HG03025 (cell line): ENCODE results near the gene RAPGEF5.

ENCODE experiments used
- ATAC-seq: cut with Tn5 transposase; IDR thresholded peaks from one replicate; pipeline ENCODE4 v1.9.1; 2021; ENCODE audit warnings: mild to moderate bottlenecking, moderate library complexity; ENCODE audit not compliant: unreplicated experiment, low FRiP score

RAPGEF5 gene

DNA sequence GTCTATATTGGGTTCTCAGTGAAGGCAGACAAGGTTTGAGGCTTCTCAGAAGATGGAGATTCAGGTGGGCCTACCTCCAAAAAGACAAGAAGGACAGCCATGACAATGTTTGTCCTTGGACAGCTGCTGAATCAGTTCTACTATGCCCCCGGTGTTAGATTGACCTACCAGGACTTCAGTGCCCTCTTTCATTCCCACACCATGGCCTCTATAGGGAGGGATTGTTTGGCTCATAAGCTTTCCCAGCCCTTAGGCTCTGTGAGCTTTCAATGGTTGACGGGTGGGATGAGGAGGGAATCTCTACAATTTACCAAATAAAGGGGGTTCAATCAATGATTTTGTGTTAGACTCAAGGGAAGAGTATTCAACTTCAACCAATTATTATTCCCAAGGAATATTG, 23.4 kb upstream of the RAPGEF5 start:
- no peak for ATAC-seq

DNA sequence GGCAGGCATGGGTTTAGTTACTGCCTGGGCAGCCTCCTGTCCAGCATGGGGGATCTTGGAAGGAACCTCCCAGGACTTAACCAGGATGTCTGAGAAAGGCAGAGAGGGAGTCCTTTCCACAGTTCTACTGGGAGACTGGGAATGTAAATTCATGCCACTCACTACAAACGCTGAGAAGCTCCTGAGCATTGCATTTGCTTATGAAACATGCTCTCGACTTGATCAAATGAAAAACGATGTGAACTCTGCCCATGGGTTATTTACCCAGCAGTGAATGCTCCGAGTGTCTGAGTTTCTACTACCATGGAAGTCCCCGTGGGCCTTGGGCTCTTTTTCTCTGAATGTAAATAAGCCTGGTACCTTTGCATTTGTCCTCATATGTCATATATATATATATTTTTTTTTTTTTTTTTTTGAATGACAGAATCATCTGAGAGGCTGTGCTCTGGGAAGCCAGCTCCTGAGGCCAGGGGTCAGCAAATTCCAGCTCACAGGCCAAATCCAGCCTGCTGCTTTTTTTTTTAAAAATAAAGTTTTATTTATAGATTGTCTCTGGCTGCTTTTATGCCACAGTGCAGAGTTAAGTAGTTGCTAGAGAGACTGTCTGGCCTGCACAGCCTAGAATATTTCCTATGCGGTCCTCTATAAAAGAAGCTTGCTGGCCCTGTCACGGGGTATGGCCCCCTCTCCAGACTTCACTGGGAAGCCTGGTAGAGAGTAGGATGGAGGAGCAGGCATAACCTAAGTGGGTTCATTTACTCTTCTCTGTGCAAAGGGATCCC, 21.4 kb upstream of the RAPGEF5 start:
- no peak for ATAC-seq

DNA sequence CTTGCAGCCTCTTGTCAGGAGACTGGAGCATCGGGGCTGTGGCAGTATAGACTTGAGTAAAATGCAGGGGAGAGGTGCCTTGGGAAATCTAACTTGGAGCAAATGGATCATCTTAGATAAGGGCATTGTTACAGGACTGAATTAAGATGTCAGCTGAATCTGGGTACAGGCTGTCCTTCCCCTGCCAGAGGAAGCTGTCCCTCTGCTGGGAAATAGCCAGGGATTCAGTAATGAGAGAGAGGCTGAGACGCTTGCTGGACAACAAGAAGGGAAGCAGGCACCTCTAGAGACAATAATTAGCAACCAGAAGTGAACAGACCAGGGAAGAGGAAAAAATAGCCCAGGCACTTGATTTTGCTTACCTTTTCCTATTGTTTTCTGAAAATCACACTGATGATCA, 20.7 kb upstream of the RAPGEF5 start:
- ATAC-seq, result no peak

DNA sequence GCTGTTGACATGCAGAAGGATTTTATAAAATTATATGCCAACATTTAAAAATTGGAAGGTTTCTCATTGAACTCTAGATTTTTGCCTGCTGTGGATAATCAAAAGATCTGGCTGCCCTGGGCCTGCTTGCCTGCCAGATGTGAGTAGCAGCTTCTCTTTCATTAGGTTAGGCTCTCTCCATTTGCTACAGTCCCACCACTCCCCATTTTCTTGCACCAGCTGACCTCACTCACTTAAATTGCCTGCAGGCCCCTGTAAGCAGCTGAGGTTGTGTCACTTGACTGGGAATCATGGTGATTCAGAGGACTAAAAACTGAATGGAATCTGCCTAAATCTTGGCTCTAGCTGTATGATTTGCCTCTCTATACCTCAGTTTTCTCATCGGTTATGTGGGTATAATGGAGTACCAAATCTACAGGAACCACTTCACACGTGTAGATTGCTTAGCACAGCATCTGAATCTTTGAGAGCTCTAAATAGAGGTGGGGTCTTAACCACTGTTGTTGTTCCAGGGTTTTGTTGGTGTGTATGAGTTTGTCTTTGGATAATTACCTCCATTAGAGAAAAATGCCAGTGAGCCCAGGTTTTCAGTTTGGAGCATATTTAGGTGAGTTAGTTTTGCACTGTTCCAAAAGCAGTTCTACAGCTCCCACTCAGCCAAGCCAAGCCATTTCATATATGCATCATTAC, 18.6 kb upstream of the RAPGEF5 start:
- ATAC-seq, result no peak

DNA sequence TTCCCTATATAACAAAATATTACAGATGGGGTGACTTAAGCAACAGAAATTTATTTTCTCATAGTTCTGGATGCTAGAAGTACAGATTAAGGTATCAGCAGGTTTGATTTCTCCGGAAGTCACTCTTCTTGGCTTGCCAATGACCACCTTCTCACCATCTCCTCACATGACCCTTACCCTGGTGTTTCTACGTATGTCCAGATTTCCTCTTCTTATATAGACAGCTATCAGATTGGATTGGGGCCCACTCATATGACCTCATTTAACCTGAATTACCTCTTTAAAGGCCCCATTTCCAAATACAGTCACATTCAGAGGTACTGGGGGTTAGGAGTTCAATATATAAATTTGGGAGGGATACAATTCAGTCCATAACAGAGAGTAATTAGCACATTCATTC, 17.0 kb upstream of the RAPGEF5 start:
- ATAC-seq, result no peak

DNA sequence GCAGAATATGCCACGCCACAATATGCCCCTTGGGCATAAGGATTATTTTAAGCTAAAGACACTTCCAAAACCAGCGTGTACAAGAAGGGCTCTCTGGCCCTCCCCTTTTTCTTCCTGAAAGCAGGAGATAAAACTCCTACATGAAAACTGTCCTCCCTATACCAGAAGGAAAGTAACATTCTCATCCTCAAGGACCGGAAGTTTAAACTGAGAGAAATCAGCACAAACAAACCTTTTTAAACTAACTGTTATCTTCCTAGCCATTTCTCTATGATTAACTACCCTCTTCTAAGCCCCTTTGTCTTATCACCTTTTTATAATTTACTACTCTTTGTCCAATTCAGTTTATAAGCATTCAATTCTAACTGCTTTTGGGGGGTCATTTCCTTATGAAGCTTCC, 16.4 kb upstream of the RAPGEF5 start:
- ATAC-seq, result no peak

DNA sequence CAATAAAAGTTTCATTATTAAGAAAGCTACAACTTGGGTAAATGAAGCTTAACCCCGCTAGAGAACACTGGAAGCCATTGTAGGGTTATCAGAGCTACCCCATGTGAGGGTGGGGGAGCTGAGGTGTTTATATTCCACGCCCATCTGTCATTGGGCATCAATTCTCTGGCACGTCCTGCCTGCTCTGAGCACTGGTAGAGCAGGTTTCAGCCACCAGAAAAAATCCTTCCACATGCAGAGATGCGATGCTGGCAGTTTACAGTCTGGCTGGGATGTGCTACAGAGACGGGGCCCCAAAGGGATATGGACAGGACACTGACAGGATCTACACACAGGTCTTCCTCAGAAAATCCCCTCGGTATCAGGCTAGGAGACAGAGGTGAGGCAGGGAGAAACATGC, 15.9 kb upstream of the RAPGEF5 start:
- ATAC-seq, result no peak

DNA sequence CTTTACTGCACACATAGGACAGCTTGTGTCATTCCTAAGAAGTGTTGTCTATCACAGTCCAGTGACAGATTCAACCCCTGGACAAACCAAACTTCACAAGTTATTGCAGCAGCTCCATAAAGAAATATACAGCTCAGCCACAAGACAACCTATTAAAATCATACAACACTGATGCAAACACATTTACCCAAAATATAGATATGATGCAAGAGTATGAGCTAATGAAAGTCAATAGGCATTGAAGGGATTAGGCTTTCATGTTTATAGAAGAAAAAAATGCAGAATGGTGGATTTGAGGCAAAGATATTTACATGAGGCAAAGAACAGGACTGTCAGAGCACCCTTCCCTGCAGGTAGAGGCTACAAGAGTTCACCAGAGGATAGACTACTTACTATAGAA, 14.9 kb upstream of the RAPGEF5 start:
- ATAC-seq, result no peak

DNA sequence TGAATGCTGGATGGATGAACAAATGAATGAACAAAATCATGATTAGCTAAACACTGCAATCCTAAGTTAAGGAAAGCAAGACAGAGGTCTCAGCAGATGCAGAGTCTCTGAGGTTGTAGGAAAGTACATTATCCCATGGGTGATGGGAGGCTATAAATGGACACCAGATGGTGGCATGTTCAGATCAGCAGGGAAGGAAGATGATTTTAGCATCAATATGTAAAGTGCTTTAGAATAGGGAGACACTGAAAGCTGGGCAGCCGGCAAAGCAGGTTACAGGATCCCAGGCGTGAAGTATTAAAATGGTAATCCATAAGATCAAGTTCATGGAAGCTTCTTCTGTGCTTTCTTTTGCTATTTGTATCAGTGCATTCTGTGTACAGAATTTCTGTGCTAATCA, 7.9 kb upstream of the RAPGEF5 start:
- ATAC-seq, result no peak

DNA sequence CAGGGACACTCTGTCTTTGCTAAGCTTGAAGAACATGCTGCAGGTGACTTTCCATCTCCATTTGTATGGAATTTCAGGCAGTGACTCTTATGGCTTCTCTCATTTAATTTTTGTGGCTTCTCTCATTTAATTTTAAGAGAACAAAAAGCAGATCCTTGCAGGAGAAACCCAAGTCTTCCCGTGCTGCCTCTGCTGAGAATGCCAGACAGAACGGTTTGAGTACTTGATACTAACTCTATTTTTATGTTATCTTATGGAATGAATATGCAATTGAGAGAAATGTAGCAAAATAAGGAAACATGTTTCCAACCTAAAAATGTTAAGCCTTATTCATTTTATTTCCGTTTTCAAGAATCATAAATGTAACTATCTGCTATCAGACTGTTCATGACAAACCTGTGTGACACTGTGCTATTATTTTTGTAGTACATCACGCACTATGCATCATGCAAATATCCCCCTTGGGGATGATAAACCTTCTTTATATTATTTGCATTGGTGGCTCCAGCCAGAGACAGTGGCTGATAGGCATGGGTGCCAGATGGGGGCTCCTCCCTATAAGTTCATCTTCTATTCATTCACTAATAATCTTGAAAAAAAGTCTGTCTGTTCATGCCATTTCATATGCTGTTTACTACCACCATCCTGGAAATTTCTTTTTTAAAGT, 6.9 kb upstream of the RAPGEF5 start:
- no peak for ATAC-seq

DNA sequence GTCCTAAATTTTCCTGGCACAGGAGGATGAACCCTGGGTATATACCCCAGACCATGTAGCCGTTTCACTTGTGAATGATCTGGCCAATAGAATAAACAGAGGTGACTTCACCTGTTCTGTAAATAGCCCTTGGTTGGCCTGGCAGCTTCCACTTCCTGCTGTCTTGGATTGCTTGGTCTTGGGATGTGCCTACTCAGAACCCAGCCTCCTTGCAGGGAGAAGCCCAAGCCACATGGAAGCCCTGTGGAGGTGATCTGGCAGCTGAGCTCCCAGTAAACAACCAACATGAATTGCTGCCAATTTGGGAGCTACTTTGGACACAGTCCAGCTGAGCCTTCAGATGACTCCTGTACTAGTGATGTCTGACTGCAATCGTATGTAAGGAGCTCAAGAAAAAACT, 4.8 kb upstream of the RAPGEF5 start:
- ATAC-seq, result no peak

DNA sequence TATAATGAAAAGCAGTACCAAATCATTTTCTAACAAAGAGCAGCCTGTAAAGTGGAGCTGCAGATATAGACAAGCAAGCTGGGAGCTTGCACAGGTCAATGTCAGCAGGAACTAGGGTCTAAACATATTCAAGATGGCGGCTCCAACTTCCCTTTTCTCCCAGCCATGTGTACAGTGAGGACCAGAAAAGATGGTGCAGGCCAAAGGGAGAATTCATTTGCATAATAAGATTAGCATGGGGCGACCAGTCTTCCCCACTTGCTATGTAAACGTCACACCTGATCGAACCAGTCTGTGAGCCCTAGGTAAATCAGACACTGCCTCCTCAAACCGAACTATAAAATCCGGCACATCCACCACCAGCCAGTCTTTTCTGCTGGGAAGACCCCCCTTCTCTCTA, 4.4 kb upstream of the RAPGEF5 start:
- ATAC-seq, result no peak

DNA sequence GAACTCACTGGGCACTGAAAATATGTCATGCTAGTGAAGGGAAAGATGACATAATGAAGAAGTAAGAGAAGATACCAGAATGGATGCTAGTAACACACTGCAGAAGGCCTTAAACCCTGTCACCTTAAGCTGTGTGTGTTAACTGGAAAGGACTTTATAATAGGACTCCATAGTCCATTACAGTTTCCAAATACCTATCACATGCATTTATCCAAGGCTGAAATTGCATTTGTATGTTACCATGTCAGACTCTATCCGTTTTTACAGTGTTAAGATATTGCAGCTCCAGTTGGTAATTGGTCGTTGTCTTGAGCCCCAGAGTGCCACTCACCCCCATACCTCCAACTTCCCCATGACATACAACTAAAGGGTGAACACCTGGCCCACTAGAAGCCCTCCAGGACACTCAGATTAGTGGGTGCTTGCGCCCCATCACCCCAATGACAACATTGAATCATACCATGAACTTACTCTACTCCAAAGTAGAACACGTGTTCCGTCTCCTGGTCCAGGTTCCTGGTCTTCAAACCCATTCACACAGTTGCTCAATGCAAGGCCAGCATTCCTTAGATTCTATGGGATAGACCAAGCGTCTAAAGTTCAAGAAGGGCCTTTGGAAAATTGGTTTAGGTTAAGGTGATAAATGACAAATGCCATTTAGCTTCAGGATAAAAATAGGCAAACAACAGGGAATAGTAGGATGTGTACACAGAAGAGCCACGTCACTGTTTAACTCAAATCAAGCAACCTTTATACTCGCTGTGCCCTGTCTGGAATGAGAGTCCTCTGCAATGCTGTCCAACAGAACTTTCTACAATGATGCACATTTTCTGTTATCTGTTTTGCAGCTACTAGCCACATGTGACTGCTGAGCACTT, 2.1 kb upstream of the RAPGEF5 start:
- ATAC-seq, result no peak

DNA sequence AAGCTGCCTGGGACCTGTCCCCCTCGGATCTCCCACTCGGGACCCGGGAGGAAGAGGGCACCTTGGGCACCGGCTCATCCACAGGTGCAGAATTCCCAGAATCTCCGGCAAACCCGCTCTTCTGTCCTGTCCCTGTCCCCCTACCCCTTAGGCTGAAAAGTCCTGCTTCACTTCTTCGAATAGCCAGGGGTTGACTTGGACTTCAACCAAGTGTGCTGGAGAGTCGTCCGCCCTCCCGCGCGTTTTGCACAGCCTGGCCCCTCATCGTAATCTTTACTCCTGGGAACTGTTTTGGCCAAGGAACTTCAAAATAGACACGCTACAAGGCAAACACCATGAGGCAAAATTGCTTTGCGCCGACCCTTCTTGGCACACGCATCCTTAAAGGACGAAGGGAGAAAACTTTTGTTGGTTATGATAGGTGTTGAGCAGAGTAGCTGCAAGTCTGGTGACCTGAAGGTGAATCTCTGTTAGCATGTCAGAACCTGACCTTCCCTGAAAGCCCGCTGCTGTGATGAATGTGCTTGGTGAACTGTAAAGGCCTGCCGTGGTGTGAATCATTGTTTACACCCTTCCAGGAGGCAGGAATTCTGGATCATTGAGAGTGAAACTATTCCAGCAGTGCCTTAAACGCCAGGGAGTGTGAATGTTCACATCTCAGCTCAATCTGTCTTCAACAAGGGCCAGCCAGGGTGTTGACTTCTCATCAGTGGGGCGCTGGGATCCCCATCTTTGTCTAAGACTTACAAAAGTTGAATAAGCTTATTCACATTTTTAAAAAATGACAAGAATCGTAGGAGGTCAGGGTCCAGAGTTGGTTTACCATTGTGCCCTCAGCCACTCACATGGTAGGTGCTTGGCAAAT, 589 bp upstream of the RAPGEF5 start:
- no peak for ATAC-seq

DNA sequence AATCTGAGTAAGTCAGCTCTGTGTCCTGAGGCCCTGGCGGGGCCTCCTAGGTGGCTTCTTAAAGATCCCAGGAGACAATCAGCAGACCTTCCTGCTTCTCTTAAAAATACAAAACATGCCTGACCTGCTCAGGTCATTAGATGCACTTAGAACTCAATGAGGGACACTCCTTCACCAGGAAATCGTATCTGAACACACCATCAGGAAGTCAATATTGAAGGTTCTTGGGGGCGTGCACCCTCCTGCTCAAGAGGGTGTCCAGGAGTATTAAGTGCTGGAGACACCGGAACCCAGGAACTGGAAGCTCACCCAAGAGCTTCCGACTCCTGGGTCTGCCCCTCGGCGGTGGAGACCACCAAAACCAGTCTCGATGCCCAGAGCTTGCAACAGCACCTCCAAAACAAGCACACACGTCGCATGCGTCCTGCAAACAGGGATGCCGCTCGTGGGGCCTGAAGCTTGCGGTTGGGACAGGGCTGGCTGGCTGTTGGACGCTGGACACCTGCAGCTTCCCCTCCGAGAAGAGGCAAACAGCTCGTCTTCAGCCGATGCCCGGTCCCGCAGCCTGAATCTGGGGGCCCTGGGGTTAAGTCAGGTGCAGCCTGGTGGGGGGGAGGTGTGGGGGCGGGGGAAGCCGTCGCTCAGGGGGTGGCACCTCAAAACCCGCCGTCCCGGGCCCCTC, 803 bp downstream of the RAPGEF5 start:
- peak; percentile 15 for ATAC-seq

DNA sequence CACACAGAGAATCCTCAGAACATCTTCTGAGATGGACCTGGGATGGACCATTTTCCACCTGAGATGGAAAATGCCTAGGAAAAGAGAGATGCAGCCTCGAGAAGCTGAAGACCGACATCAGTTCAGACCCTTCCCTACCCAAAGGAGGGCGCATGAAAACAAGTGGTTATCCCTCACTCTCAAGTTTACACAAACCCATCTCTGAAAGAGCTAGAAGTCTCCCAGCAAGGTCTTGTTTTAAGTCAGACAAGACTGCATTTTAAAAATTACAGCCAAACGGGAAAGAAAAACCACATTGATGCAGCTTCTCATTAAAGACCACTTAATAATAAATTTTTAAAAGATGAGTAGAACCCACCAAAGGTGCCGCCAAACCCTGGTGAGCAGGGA, 1.3 kb downstream of the RAPGEF5 start:
- no peak for ATAC-seq

DNA sequence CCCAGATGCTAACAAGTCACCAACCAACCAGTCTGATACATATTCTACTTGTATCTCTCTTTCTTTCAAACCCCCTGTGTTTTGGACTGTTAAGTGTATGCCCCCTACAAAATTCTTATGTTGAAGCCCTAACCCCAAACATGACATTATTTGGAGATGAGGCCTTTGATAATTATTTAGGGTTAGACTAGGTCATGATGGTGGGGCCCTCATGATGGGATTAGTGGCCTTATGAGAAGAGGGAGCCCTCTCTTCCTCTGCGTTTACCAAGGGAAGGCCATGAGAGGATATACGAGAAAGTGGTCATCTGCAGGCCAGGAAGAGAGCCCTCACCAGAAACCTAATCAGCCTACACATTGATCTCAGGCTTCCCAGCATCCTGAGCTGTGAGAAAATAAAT, 2.5 kb downstream of the RAPGEF5 start:
- ATAC-seq, result no peak

DNA sequence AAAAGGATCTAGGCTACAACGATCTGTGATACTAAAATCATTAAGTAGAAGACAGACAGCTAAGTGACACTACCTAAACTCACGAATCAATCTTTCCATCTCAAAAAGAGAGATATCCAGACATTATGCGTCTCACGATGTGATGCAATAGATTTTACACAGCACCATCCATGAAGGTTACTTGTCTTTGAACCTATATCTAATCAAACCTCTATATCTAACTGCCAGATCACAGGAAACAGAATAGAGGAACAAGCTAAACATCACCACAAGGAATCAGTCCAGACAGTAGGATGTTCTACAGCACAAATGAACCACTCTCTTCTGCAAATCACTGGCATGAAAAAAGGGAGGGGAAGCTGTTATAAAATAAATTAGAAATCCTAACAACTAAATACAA, 4.1 kb downstream of the RAPGEF5 start:
- no peak for ATAC-seq

DNA sequence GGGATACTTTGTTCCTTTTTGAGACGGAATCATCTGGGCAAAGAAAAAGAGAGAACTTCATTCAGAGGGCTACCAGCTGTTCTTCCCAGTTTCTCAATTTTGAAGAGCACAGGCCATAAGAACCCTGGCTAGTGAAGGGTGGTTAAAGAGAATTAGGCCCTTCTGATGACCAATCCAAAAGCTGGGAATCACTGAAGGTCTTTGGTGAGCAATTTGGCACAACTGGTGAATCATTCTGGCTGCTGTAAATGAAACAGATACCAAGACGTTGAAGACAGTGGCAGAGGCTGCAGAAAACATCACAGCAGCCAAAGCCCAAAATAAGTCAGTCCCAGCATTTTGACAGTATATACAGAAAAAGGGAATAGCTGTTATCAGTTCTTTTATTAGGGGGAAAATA, 5.1 kb downstream of the RAPGEF5 start:
- no peak for ATAC-seq
